DOHH2 (cell line): ENCODE results near the gene VKORC1.

ENCODE experiments used
- H3F3A ChIP-seq: fragments of 200-600 bp; sonication (generic), shearing (Covaris generic); 2 replicates; pipeline ENCODE4 v1.6.0; 2016; ENCODE audit warnings: antibody characterized with exemption, mild to moderate bottlenecking; ENCODE audit not compliant: control insufficient read depth, insufficient read depth
- H3K27ac ChIP-seq: fragments of 200-600 bp; sonication (generic); 2 replicates; pipeline ENCODE4 v1.5.1; 2014; ENCODE audit warnings: low read depth, mild to moderate bottlenecking, low read length, moderate library complexity
- H3K27me3 ChIP-seq: fragments of 200-600 bp; sonication (generic); 2 replicates; pipeline ENCODE4 v1.6.1; 2014; ENCODE audit warnings: mild to moderate bottlenecking, low read length, mixed read lengths; ENCODE audit not compliant: control insufficient read depth
- H3K36me3 ChIP-seq: fragments of 200-600 bp; sonication (generic); 2 replicates; pipeline ENCODE4 v1.6.1; 2014; ENCODE audit warnings: mild to moderate bottlenecking, low read length, moderate library complexity, mixed read lengths; ENCODE audit not compliant: control insufficient read depth
- H3K4me1 ChIP-seq: fragments of 200-600 bp; sonication (generic); 2 replicates; pipeline ENCODE4 v1.6.1; 2014; ENCODE audit warnings: mild to moderate bottlenecking, low read length, mixed read lengths; ENCODE audit not compliant: control insufficient read depth
- H3K4me2 ChIP-seq: fragments of 200-600 bp; sonication (generic); 2 replicates; pipeline ENCODE4 v1.6.0; 2014; ENCODE audit warnings: mild to moderate bottlenecking, low read length, moderate library complexity
- H3K4me3 ChIP-seq: fragments of 200-600 bp; sonication (generic); 2 replicates; pipeline ENCODE4 v1.5.1; 2014; ENCODE audit warnings: mild to moderate bottlenecking, low read length, mixed read lengths
- H3K79me2 ChIP-seq: fragments of 200-600 bp; sonication (generic); 2 replicates; pipeline ENCODE4 v1.6.1; 2014; ENCODE audit warnings: mild to moderate bottlenecking, low read length, mixed read lengths; ENCODE audit not compliant: control insufficient read depth
- H3K9me2 ChIP-seq: fragments of 200-600 bp; sonication (generic); replicated peaks from 2 replicates; pipeline ENCODE4 v1.6.1; 2014; ENCODE audit warnings: mild to moderate bottlenecking, low read length, mixed read lengths; ENCODE audit not compliant: control insufficient read depth
- H3K9me3 ChIP-seq: fragments of 200-600 bp; sonication (generic); 2 replicates; pipeline ENCODE4 v1.6.1; 2014; ENCODE audit warnings: antibody characterized with exemption, low read length, mixed read lengths; ENCODE audit not compliant: control insufficient read depth, insufficient read depth
- H4K20me1 ChIP-seq: fragments of 200-600 bp; sonication (generic); 2 replicates; pipeline ENCODE4 v1.6.0; 2014; ENCODE audit warnings: low read depth, mild to moderate bottlenecking, antibody characterized with exemption, low read length, moderate library complexity; ENCODE audit not compliant: control insufficient read depth, insufficient read depth
- CTCF ChIP-seq: fragments of 200-600 bp; sonication (generic); IDR thresholded peaks from one replicate; pipeline ENCODE4 v1.5.1; 2014; ENCODE audit warnings: antibody characterized with exemption, mild to moderate bottlenecking, low read depth, low read length; ENCODE audit not compliant: poor library complexity, severe bottlenecking
- EZH2phosphoT487 ChIP-seq: fragments of 200-600 bp; sonication (generic); IDR thresholded peaks from 2 replicates; pipeline ENCODE4 v1.6.1; 2017; ENCODE audit warnings: borderline replicate concordance, mild to moderate bottlenecking, antibody characterized with exemption, low read length, moderate library complexity, mixed read lengths

Gene VKORC1

GRCh38 chr16:31082368-31083045 lies 12.1 kb downstream of the VKORC1 start:
- Histone ChIP-seq H3K79me2 (peaks cover 37% of the 10 kb centered on the region), H3K4me3 (no peak overlapping the region), H3K27me3 (no peaks in the 10 kb centered on the region), H3K4me2 (no peak overlapping the region), H3K9me2 (no peaks in the 10 kb centered on the region), H3K36me3 (peaks cover 75% of the 10 kb centered on the region), H4K20me1 (0 out of 2 replicates have a peak, but pooled peaks cover 4% of the 10 kb centered on the region), H3F3A (no peaks in the 10 kb centered on the region), H3K27ac (no peak overlapping the region), H3K9me3 (no peaks in the 10 kb centered on the region), H3K4me1 (peaks cover 3% of the 10 kb centered on the region; the same call in 1 of the 2 replicates)
- TF ChIP-seq CTCF: no peak
- TF ChIP-seq EZH2phosphoT487: no peak

- Histone ChIP-seq H3F3A (no peaks in the 10 kb centered on the region), H3K9me3 (no peaks in the 10 kb centered on the region), H3K36me3 (peaks cover 83% of the 10 kb centered on the region), H3K79me2 (peaks cover 46% of the 10 kb centered on the region), H3K4me1 (peaks cover 3% of the 10 kb centered on the region; the same call in 1 of the 2 replicates), H3K27me3 (no peaks in the 10 kb centered on the region), H3K4me3 (no peak overlapping the region), H3K9me2 (no peaks in the 10 kb centered on the region), H3K4me2 (no peak overlapping the region), H4K20me1 (0 out of 2 replicates have a peak, but pooled peaks cover 4% of the 10 kb centered on the region), H3K27ac (no peak overlapping the region)
- no peak for TF ChIP-seq EZH2phosphoT487
- TF ChIP-seq CTCF: no peak
These were observed 12.9 kb downstream of the VKORC1 start for GRCh38 chr16:31081428-31082351.

- H3K9me3 ChIP-seq: no peaks in the 10 kb centered on the region
- no peak overlapping the region for H3K4me2 ChIP-seq
- H4K20me1 ChIP-seq: 0 out of 2 replicates have a peak, but pooled peaks cover 4% of the 10 kb centered on the region
- no peak for TF ChIP-seq CTCF
- TF ChIP-seq EZH2phosphoT487: no peak
- peaks cover 4% of the 10 kb centered on the region; the same call in 1 of the 2 replicates for H3K4me1 ChIP-seq
- H3K79me2 ChIP-seq: peaks cover 54% of the 10 kb centered on the region
- no peak overlapping the region for H3K4me3 ChIP-seq
- no peaks in the 10 kb centered on the region for H3K27me3 ChIP-seq
- H3K36me3 ChIP-seq: peaks cover 88% of the 10 kb centered on the region
- no peaks in the 10 kb centered on the region for H3F3A ChIP-seq
- H3K9me2 ChIP-seq: no peaks in the 10 kb centered on the region
- H3K27ac ChIP-seq: no peak overlapping the region
These were observed 13.7 kb downstream of the VKORC1 start for GRCh38 chr16:31080756-31081419.
